K562 (cell line): ENCODE results near the gene LRRC38. TPM values are rescaled to one million over a fixed set of nuclear protein-coding genes. Genes with fewer than 3 reads are reported as not detected.

Source experiments
- E2F3 ChIP-seq: fragments of 250-450 bp; sonication (Bioruptor Pico); IDR thresholded peaks from 2 replicates; pipeline ENCODE4 v1.4.0; 2020; ENCODE audit warnings: mild to moderate bottlenecking
- HDAC8 ChIP-seq: fragments of 450-650 bp; IDR thresholded peaks from 2 replicates; pipeline ENCODE4 v1.6.1; 2016; ENCODE audit warnings: mild to moderate bottlenecking, missing genetic modification characterization, moderate library complexity, missing compliant biosample characterization
- MBD2 ChIP-seq: sonication (generic); IDR thresholded peaks from 2 replicates; pipeline ENCODE4 v1.6.1; 2016; ENCODE audit warnings: low read depth, borderline replicate concordance
- NCOA6 ChIP-seq: fragments of 450-650 bp; IDR thresholded peaks from 2 replicates; pipeline ENCODE4 v1.6.1; 2017; ENCODE audit warnings: mild to moderate bottlenecking
- NRF1 ChIP-seq, 2 experiments: fragments of 450-650 bp; IDR thresholded peaks in 1 of 2; conservative IDR thresholded peaks in 1 of 2; 2 replicates each; pipeline ENCODE4 v1.6.1; 2014; ENCODE audit warnings: mild to moderate bottlenecking in 2 of 2
- PREB ChIP-seq: sonication (generic); formaldehyde crosslinking; IDR thresholded peaks from 2 replicates; pipeline ENCODE4 v1.8.1; 2023; ENCODE audit warnings: mild to moderate bottlenecking, missing genetic modification reagents
- RB1 ChIP-seq: fragments of 450-650 bp; IDR thresholded peaks from 2 replicates; pipeline ENCODE4 v1.6.1; 2017; ENCODE audit warnings: low read depth, mild to moderate bottlenecking
- SP2 ChIP-seq: IDR thresholded peaks from 2 replicates; pipeline ENCODE4 v1.6.1; 2011; ENCODE audit warnings: mild to moderate bottlenecking, low read depth, low read length, moderate library complexity; ENCODE audit not compliant: poor library complexity, severe bottlenecking; ENCODE audit errors: extremely low read depth
- USF2 ChIP-seq: sonication (generic); formaldehyde crosslinking; IDR thresholded peaks from 2 replicates; pipeline ENCODE4 v1.5.0; 2020; ENCODE audit warnings: missing genetic modification reagents
- ZNF224 ChIP-seq: sonication (generic); formaldehyde crosslinking; IDR thresholded peaks from 2 replicates; pipeline ENCODE4 v1.8.0; 2022; ENCODE audit warnings: mild to moderate bottlenecking, missing genetic modification reagents
- ZNF75A ChIP-seq: fragments of 450-650 bp; formaldehyde crosslinking; IDR thresholded peaks from 2 replicates; pipeline ENCODE4 v1.4.0; 2020; ENCODE audit warnings: mild to moderate bottlenecking
- polyA plus RNA-seq, 8 experiments: library from polyadenylated mRNA; depleted of rRNA in 4 of 8; stranded (reverse) in 5 of 8; unstranded in 3 of 8; fragments of >200 nt; fragmentation: Nextera tagmentation in 2 of 8; fragmentation: Illumina TruSeq in 1 of 8; extraction: Ambion mirVana in 2 of 8; extraction: Trizol in 1 of 8; gene quantifications; 2 replicates each; pipeline versions ENCODE4 v1.2.1 to v1.2.3, GENCODE V29; 2011 to 2014; ENCODE audit warnings: inconsistent platforms in 1 of 8, missing spikeins in 1 of 8
- total RNA-seq, 7 experiments: library from RNA; depleted of rRNA in 6 of 7; stranded (reverse); fragments of >200 nt in 6 of 7; fragmentation: Illumina TruSeq in 2 of 7; extraction: Trizol in 2 of 7; gene quantifications; 2 replicates each; pipeline versions ENCODE4 v1.2.1 to v1.2.3, GENCODE V29; 2011 to 2021; ENCODE audit warnings: low replicate concordance in 1 of 7

The LRRC38 gene
- total and polyA plus RNA-seq, 9 of the 15 experiments (the other 6 are each of a cell fraction or from before 2014, with no cell fraction given) = not detected

DNA sequence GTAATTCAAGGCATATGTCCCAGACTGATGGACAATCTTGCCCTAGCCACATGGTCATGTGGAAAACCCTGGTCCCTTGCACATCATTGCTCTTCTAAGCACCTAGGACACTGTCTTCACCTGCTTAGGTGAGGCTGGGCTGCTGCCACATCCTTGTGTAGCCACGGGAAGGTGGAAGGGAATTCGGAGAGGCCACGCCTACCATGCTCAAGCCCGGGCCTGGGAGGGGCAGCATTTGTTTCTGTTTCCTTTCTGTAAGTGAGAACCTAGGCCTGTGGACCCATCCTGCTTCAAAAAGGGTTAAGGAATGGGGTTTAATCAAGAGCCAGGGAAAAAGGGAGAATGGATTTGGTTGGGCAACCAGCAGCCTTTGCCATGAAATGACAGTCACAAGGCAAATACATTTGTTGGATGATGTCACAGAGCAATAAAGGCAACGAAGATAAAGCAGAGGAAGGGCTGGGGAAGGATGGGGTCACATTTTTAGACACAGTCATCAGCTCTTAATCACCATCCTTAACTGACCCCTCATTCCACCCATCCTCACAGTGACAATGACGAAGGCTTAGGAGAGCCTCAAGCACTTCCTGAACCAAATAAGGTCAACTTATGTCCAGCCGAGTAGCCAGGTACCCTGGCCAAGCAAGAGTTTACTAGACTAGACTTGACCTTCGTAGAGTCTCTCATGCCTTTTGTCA, 10.1 kb upstream of the LRRC38 start (continued):
- TF ChIP-seq E2F3 (CRISPR knock-in tag) (no peak), PREB (no peak), NRF1 (conservative IDR thresholded peaks at IDR 0.05 in 1 of 2, IDR thresholded peaks at IDR 0.05 in 1 of 2) (no peak), USF2 (CRISPR knock-in tag) (no peak), ZNF224 (CRISPR knock-in tag) (no peak), ZNF75A (CRISPR knock-in tag) (no peak), RB1 (no peak), MBD2 (no peak), HDAC8 (no peak), NCOA6 (no peak), SP2 (no peak)
